Osteoblast (primary cell): ENCODE data around the gene POLR3K. TPM values are rescaled to one million over a fixed set of nuclear protein-coding genes. Genes with fewer than 3 reads are reported as not detected.
"Not testable (repeated sequence)": the region's sequence is repeated elsewhere in the genome, so short reads cannot be mapped to it uniquely, and the experiment has no call there.

Source experiments
- DNase-seq: peaks from one replicate; pipeline ENCODE4 v3.0.0; 2011; ENCODE audit warnings: low spot score, mixed read lengths; ENCODE audit not compliant: insufficient read length; ENCODE audit errors: missing footprints
- H2AFZ ChIP-seq: 2 replicates; pipeline ENCODE4 v1.6.0; 2011; ENCODE audit warnings: mild to moderate bottlenecking, low read length
- H3K27ac ChIP-seq: 2 replicates; pipeline ENCODE4 v1.5.1; 2011; ENCODE audit warnings: mild to moderate bottlenecking, low read depth, low read length, moderate library complexity
- H3K27me3 ChIP-seq: 2 replicates; pipeline ENCODE4 v1.6.0; 2012; ENCODE audit warnings: mild to moderate bottlenecking, control low read depth, inconsistent platforms, low read length, moderate library complexity; ENCODE audit not compliant: insufficient read depth
- H3K36me3 ChIP-seq: 2 replicates; pipeline ENCODE4 v1.5.1; 2011; ENCODE audit warnings: mild to moderate bottlenecking, low read length, control low read depth, moderate library complexity; ENCODE audit not compliant: insufficient read depth
- H3K4me1 ChIP-seq: 2 replicates; pipeline ENCODE4 v1.5.1; 2011; ENCODE audit warnings: mild to moderate bottlenecking, low read length, control low read depth, moderate library complexity; ENCODE audit not compliant: insufficient read depth
- H3K4me2 ChIP-seq: 2 replicates; pipeline ENCODE4 v1.6.0; 2011; ENCODE audit warnings: mild to moderate bottlenecking, low read length; ENCODE audit not compliant: insufficient read depth
- H3K4me3 ChIP-seq: fragments of 200-600 bp; sonication (generic); 3 replicates; pipeline ENCODE4 v1.5.1; 2012; ENCODE audit warnings: mild to moderate bottlenecking, low read length, inconsistent platforms; ENCODE audit not compliant: insufficient read depth
- H3K79me2 ChIP-seq: 2 replicates; pipeline ENCODE4 v1.6.0; 2012; ENCODE audit warnings: mild to moderate bottlenecking, low read length, control low read depth, inconsistent platforms; ENCODE audit not compliant: insufficient read depth
- H3K9me3 ChIP-seq: 2 replicates; pipeline ENCODE4 v1.5.1; 2011; ENCODE audit warnings: low read depth, low read length, control low read depth
- H4K20me1 ChIP-seq: 2 replicates; pipeline ENCODE4 v1.6.0; 2012; ENCODE audit warnings: mild to moderate bottlenecking, low read length, control low read depth; ENCODE audit not compliant: insufficient read depth
- total RNA-seq: library from RNA; depleted of rRNA; stranded (reverse); fragments of >200 nt; gene quantifications from 2 replicates; pipeline ENCODE4 v1.2.3, GENCODE V29; 2012
- TF ChIP-seq, protein P1 (sequence below): IDR thresholded peaks from 2 replicates; pipeline ENCODE4 v1.5.1; 2011; ENCODE audit warnings: mild to moderate bottlenecking, low read depth, low read length, moderate library complexity; ENCODE audit errors: extremely low read depth

POLR3K gene
- total RNA-seq, 1 donor: 1.4 TPM

DNA sequence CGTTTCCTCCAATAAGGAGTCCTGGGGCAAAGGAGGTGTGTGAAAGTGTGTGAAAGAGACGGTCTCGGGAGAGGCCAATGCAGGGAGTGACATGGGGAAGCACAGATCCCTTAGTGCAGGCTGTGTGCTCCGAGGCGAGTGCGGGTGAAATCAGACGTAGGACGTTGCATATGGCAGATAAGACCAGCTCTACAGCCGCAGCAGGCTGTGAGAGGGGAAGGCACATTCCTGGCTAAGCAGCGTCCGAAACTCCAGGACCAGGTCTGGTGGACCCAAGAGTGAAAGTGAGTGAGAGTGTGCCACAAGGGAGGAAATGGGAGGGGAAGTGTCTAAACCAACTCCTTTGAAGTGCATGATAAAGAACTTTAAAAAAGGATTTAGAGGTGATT, 11.3 kb downstream of the POLR3K start:
- no peaks in the 10 kb centered on the region for H4K20me1 ChIP-seq
- DNase-seq: no peak
- no peaks in the 10 kb centered on the region for H3K27me3 ChIP-seq
- peaks cover 17% of the 10 kb centered on the region for H3K36me3 ChIP-seq
- peak overlapping the region; percentile 58 for H3K4me2 ChIP-seq
- TF ChIP-seq, protein P1, sequence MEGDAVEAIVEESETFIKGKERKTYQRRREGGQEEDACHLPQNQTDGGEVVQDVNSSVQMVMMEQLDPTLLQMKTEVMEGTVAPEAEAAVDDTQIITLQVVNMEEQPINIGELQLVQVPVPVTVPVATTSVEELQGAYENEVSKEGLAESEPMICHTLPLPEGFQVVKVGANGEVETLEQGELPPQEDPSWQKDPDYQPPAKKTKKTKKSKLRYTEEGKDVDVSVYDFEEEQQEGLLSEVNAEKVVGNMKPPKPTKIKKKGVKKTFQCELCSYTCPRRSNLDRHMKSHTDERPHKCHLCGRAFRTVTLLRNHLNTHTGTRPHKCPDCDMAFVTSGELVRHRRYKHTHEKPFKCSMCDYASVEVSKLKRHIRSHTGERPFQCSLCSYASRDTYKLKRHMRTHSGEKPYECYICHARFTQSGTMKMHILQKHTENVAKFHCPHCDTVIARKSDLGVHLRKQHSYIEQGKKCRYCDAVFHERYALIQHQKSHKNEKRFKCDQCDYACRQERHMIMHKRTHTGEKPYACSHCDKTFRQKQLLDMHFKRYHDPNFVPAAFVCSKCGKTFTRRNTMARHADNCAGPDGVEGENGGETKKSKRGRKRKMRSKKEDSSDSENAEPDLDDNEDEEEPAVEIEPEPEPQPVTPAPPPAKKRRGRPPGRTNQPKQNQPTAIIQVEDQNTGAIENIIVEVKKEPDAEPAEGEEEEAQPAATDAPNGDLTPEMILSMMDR: no peak
- H3K4me3 ChIP-seq: no peak overlapping the region
- H3K9me3 ChIP-seq: no peaks in the 10 kb centered on the region
- no peak overlapping the region for H3K27ac ChIP-seq
- no peak overlapping the region for H2AFZ ChIP-seq
- no peaks in the 10 kb centered on the region for H3K4me1 ChIP-seq
- no peaks in the 10 kb centered on the region for H3K79me2 ChIP-seq

DNA sequence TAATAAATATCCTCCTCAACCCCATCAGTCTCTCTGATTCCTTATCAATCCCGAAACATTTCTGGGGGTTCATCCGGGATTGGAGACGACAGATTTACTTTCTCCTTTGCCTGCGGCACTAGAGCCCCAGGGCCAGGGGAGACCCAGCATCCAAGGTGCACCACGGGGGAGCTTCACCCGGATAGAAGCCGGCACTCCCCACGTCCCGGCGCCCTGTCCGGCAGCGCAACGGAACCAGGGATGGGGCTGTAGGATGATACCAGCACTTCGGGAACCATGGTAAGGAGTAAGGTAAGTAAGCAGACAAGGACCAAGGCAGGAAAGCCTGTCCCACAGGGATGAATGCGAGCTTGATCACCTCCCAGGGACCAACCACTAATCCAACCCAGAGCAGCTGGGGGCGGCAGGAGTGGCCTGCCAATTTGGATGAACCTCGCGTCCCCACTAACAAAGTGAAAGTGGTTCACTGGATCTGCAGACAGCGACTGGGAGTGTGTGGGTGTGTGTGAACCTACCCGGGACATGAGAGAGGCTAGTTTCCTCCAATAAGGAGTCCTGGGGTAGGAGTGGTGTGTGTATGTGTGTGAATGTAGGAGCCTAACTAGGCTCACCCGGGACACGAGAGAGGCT, 11.9 kb downstream of the POLR3K start:
- no peaks in the 10 kb centered on the region for H3K79me2 ChIP-seq
- no peak for DNase-seq
- TF ChIP-seq, protein P1: no peak

DNA sequence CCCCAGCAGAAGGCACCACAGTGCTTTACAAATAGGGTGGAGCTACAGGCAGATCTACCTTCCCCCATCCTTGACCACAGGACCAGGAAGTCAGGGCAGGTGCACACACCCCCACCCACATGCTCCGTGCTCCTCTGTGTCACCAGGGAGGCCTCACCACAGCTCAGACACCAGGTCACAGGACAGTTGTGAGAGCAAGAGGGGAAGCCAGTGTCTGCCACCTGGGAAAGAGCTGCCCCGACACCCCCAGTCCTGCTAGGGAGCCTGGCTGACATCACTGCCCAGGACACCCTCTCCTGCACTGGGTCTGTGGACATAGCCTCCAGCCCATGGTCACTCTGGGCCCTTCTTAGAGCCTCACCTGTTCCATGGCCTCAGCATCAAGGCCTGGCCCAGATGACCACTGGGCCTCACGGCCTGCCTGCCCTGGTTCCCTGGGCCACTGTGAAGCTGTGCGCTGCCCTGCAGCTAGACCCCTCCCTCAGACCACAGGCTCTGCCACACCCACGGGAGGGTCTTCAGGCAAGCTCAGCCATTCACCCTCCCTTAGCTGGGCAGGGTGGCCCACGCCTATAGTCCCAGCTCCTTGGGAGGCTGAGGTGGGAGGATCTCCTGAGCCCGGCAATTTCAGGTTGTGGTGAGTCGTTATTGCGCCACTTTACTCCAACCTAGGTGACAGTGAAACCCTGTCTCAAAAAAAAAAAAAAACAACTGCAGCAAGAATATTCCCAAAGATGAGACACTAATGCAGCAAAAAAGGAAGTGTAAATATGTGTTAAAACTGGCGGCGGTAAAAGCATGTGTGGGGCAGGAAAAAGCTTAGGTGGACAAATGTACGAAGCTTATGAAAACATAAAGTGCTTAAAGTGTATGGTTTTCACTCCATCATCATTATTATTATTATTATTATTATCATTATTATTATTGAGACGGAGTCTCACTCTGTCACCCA, 14.2 kb downstream of the POLR3K start:
- no peak for DNase-seq
- no peak overlapping the region for H2AFZ ChIP-seq
- H3K36me3 ChIP-seq: peaks cover 10% of the 10 kb centered on the region
- no peaks in the 10 kb centered on the region for H3K9me3 ChIP-seq
- TF ChIP-seq, protein P1: no peak
- no peaks in the 10 kb centered on the region for H3K4me1 ChIP-seq
- no peak overlapping the region for H3K4me2 ChIP-seq
- no peaks in the 10 kb centered on the region for H4K20me1 ChIP-seq
- H3K27me3 ChIP-seq: no peaks in the 10 kb centered on the region
- no peak overlapping the region for H3K4me3 ChIP-seq
- no peak overlapping the region for H3K27ac ChIP-seq
- H3K79me2 ChIP-seq: no peaks in the 10 kb centered on the region

More for the DNA sequence above, 11.9 kb downstream of the POLR3K start:
- Histone ChIP-seq H2AFZ (peak overlapping the region; percentile 61), H3K36me3 (peaks cover 13% of the 10 kb centered on the region), H3K4me3 (peak overlapping the region; percentile 29), H3K9me3 (no peaks in the 10 kb centered on the region), H3K4me2 (peak overlapping the region; percentile 58), H4K20me1 (no peaks in the 10 kb centered on the region), H3K27me3 (no peaks in the 10 kb centered on the region), H3K27ac (no peak overlapping the region), H3K4me1 (no peaks in the 10 kb centered on the region)

DNA sequence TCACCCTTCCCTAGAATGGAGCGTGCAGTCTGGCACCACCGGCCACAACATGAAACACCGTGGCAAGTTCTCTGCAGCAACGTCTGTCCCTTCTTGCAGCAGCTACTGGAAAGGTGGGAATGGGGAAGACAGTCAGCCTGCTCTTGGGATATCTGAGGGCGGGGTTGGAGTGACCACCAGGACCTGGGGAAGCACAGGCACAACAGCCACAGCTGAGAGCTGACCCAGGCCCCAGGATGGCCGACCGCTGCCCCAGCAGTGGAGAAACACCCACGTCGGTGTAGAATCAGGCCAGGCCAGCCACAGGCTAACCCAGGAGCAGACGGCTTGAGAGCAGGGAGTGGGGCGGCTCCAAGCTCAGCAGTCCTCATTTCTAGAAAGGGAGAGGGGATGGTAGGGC, 15.2 kb downstream of the POLR3K start:
- H3K4me1 ChIP-seq, H3K36me3 ChIP-seq, H3K4me2 ChIP-seq, DNase-seq, H3K9me3 ChIP-seq, H4K20me1 ChIP-seq, H3K27me3 ChIP-seq, H3K79me2 ChIP-seq, H3K27ac ChIP-seq, H2AFZ ChIP-seq, H3K4me3 ChIP-seq: not testable (repeated sequence)
